Cardiac muscle cell (in vitro differentiated cells and primary cell): ENCODE data around the gene TMEM158. TPM values are rescaled to one million over a fixed set of nuclear protein-coding genes. Genes with fewer than 3 reads are reported as not detected.

Experiments used
- DNase-seq, 2 donors: peaks; one replicate each; pipeline versions ENCODE4 v3.0.0 to v3.0.0-alpha.2; 2010 to 2017; ENCODE audit warnings: low read depth in 1 of 2, low spot score in 1 of 2
- H3K27ac ChIP-seq: fragments of 200-600 bp; sonication (generic); 2 replicates; pipeline ENCODE4 v1.5.1; 2016
- H3K27me3 ChIP-seq: fragments of 200-600 bp; sonication (generic); 2 replicates; pipeline ENCODE4 v1.6.0; 2016; ENCODE audit warnings: control low read depth
- H3K36me3 ChIP-seq: fragments of 200-600 bp; sonication (generic); 2 replicates; pipeline ENCODE4 v1.5.1; 2016; ENCODE audit warnings: control low read depth
- H3K4me1 ChIP-seq: fragments of 200-600 bp; sonication (generic); 2 replicates; pipeline ENCODE4 v1.8.1; 2017; ENCODE audit warnings: low read depth, mild to moderate bottlenecking, mixed run types
- H3K4me3 ChIP-seq: fragments of 200-600 bp; sonication (generic); 2 replicates; pipeline ENCODE4 v1.5.1; 2016; ENCODE audit warnings: mild to moderate bottlenecking
- H3K9me3 ChIP-seq: fragments of 200-600 bp; sonication (generic); 2 replicates; pipeline ENCODE4 v1.5.1; 2017; ENCODE audit warnings: low read depth, mild to moderate bottlenecking, control low read depth
- polyA plus RNA-seq: library from polyadenylated mRNA; unstranded; fragments of >200 nt; fragmentation: Nextera tagmentation; extraction: Ambion mirVana; gene quantifications from 2 replicates; pipeline ENCODE4 v1.2.1, GENCODE V29; 2016
- total RNA-seq: library from RNA; depleted of rRNA; stranded (reverse); fragments of >200 nt; gene quantifications from 2 replicates; pipeline ENCODE4 v1.2.3, GENCODE V29; 2016
- TF ChIP-seq, protein P1 (sequence below): IDR thresholded peaks from 2 replicates; pipeline ENCODE4 v1.5.1; 2012; ENCODE audit warnings: low read depth, mild to moderate bottlenecking, low read length

The TMEM158 gene
- total and polyA plus RNA-seq, 2 experiments from 2014 or later, result 0.83 to 3.4 TPM

DNA sequence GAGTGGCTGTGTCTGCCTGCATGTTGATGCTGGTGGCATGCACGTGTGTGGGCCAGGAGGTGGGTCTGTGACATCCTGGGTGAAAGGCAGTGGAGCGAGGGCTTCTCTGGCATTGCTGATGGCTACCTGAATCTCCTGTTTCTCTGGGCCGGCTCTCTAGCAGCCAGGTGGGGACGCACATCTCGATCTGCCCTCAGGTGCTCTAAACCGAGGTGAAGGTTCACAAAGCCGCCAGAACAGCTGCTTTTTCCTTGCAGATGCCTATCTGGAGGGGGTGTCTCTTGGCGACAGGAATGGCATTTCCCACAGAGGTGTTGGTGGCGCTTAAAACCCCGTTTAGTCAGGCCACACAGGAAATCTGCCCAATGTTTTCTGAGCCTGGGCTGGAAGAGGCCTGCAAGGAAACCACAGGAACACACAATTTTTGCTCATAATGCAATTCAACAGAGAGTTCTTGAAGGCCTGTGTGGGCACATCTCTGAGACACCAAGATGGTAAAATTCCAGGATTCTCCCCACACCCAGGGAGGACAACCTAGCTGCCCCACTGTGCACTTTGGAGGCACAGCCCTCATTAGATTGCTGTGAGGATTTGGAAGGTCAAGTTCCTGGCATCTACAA is 11.9 kb downstream of the TMEM158 start:
- Histone ChIP-seq H3K27ac (no peak overlapping the region), H3K9me3 (no peaks in the 10 kb centered on the region), H3K36me3 (no peaks in the 10 kb centered on the region), H3K4me1 (no peaks in the 10 kb centered on the region), H3K27me3 (peaks cover 5% of the 10 kb centered on the region), H3K4me3 (no peak overlapping the region)
- TF ChIP-seq, protein P1, sequence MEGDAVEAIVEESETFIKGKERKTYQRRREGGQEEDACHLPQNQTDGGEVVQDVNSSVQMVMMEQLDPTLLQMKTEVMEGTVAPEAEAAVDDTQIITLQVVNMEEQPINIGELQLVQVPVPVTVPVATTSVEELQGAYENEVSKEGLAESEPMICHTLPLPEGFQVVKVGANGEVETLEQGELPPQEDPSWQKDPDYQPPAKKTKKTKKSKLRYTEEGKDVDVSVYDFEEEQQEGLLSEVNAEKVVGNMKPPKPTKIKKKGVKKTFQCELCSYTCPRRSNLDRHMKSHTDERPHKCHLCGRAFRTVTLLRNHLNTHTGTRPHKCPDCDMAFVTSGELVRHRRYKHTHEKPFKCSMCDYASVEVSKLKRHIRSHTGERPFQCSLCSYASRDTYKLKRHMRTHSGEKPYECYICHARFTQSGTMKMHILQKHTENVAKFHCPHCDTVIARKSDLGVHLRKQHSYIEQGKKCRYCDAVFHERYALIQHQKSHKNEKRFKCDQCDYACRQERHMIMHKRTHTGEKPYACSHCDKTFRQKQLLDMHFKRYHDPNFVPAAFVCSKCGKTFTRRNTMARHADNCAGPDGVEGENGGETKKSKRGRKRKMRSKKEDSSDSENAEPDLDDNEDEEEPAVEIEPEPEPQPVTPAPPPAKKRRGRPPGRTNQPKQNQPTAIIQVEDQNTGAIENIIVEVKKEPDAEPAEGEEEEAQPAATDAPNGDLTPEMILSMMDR, result no peak
- DNase-seq, result no peak

DNA sequence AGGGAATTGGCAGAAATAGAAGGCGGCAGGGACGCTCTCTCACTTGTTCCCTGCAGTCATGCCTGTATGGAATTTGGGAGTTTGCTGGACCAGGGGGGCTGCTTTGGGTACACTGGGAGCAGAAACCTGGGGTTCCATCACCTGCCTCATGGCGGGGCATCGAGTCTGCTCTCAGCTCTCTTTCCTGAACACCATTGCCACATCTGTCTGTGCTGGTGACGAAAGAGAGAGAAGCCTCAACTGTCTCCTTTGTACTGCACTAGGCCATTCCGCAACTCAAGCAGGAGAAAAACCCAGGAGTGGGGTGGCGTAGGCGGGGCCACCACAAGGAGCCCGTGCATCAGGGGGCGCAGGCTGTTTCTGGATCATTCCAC is 14.0 kb downstream of the TMEM158 start:
- H3K27ac ChIP-seq, result no peak overlapping the region
- peaks cover 5% of the 10 kb centered on the region for H3K27me3 ChIP-seq
- H3K4me1 ChIP-seq, result no peaks in the 10 kb centered on the region
- no peaks in the 10 kb centered on the region for H3K9me3 ChIP-seq
- DNase-seq, result no peak
- no peak overlapping the region for H3K4me3 ChIP-seq
- H3K36me3 ChIP-seq, result no peaks in the 10 kb centered on the region
- TF ChIP-seq, protein P1, result no peak

DNA sequence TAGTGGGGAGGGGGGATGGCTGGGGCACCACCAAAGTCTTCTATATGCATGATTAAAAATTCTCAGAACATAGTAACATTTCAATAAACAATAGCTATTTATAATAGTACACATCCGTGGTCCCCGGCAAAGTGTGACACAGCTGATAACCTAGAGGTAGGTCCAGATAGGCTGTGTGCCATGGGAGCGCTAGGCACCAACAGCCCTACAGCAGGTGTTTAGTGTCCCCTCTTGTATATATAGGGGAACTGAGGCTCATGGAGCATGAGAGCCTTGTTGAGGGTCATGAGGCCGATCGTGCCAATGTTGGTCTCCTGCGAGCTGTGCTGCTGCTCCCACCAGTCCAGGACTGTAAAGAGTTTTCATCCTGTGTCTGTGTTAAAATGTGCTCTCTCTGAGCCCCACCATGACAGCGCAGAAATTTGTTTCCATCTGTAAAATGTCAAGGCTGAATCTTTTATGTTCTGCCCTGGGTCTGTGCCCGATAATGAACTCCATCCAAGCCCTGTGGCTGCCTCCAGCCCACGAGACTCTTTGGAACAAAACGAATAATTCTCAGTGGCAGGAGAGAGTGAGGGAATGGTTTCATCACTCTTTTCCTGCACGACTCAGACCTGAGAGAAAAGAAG is 14.5 kb downstream of the TMEM158 start:
- Histone ChIP-seq H3K4me1 (no peaks in the 10 kb centered on the region), H3K4me3 (no peak overlapping the region), H3K27me3 (peaks cover 5% of the 10 kb centered on the region), H3K36me3 (no peaks in the 10 kb centered on the region), H3K9me3 (no peaks in the 10 kb centered on the region), H3K27ac (no peak overlapping the region)
- DNase-seq, result peak in 1 of 2 donors; percentile 43
- TF ChIP-seq, protein P1, result no peak

DNA sequence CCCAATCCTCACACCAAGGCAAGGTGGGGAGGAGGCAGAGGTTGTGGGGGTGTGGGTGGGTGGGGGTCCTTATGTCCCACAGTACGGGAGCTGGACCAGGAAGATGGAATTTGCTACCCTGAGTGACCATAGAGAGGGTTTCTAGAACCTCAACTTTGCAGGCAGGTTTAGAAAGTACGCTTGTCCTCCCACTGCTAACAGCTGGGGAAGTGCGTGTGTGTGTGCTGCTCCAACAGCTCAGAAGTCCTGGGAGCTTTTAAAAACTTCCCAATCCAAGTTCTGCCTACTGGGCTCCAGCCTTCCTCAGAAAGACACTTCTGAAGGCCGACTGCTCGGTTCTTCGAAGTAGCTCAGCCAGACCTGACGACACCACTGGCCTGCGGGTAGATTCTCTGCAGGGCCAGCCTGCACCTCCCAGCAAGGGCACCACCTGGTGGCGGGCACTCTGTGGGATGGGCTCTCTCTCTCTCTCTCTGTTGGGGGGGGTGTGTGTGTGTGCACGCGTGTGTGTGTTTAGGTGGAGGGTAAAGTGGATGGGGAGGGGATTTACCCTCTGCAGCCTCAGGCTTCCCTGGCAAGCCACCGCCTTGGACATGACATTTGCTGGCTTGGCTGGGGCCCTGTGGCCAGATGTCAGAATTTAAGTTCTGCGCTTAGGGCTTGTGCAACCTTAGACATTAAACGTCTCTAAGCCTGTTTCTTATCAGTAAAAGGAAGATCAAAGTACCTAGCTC is 15.6 kb downstream of the TMEM158 start:
- TF ChIP-seq, protein P1, result peak; percentile 96
- peak; percentile 85 to 89 for DNase-seq
- Histone ChIP-seq H3K27ac (no peak overlapping the region), H3K36me3 (no peaks in the 10 kb centered on the region), H3K4me3 (no peak overlapping the region), H3K9me3 (no peaks in the 10 kb centered on the region), H3K27me3 (peaks cover 5% of the 10 kb centered on the region), H3K4me1 (no peaks in the 10 kb centered on the region)

DNA sequence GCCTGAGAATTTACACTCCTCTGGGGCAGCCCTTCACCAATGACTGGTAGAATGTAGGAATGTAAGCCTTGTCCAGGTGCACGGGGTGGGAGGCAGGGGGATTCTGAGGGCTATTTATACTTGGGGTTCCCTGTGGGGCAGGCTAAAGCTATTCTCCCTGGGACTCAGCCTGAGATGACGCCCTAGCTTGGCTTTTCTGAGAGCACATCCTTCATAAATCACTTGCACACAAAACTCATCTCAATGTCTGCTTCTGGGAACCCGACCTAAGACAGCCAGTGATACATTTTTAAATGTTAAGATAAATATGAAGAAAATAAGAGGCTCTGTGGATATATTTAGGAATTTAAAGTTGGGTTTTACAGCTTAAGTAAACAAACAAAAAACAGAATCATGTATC is 16.6 kb downstream of the TMEM158 start:
- H3K4me3 ChIP-seq, result no peak overlapping the region
- no peaks in the 10 kb centered on the region for H3K36me3 ChIP-seq
- no peaks in the 10 kb centered on the region for H3K9me3 ChIP-seq
- DNase-seq, result no peak
- TF ChIP-seq, protein P1, result no peak
- H3K4me1 ChIP-seq, result no peaks in the 10 kb centered on the region
- H3K27me3 ChIP-seq, result peaks cover 5% of the 10 kb centered on the region
- H3K27ac ChIP-seq, result no peak overlapping the region
